ENCODE measurements around the gene CNGA4.

Gene CNGA4

DNA sequence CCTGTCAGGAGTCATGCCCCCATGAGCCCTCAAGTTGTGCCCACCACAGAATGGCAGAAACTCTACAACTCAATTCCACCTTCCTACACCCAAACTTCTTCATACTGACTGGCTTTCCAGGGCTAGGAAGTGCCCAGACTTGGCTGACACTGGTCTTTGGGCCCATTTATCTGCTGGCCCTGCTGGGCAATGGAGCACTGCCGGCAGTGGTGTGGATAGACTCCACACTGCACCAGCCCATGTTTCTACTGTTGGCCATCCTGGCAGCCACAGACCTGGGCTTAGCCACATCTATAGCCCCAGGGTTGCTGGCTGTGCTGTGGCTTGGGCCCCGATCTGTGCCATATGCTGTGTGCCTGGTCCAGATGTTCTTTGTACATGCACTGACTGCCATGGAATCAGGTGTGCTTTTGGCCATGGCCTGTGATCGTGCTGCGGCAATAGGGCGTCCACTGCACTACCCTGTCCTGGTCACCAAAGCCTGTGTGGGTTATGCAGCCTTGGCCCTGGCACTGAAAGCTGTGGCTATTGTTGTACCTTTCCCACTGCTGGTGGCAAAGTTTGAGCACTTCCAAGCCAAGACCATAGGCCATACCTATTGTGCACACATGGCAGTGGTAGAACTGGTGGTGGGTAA is 39.6 kb upstream of the CNGA4 start, which contains the start of gene OR52W1:
TSS of gene OR52W1 (plus strand) at position 51 of the 637 bp plus-strand sequence. CDS start at position 51, 0 bp downstream.
- no peak within 1 kb of the TSS for H3K4me3 ChIP-seq (ENCODE audit: low read depth, low read length)
- no peak for DNase-seq
- H3K36me3 ChIP-seq (replicated peaks) = no peaks in the 10 kb centered on the region
- TF ChIP-seq, protein P1, sequence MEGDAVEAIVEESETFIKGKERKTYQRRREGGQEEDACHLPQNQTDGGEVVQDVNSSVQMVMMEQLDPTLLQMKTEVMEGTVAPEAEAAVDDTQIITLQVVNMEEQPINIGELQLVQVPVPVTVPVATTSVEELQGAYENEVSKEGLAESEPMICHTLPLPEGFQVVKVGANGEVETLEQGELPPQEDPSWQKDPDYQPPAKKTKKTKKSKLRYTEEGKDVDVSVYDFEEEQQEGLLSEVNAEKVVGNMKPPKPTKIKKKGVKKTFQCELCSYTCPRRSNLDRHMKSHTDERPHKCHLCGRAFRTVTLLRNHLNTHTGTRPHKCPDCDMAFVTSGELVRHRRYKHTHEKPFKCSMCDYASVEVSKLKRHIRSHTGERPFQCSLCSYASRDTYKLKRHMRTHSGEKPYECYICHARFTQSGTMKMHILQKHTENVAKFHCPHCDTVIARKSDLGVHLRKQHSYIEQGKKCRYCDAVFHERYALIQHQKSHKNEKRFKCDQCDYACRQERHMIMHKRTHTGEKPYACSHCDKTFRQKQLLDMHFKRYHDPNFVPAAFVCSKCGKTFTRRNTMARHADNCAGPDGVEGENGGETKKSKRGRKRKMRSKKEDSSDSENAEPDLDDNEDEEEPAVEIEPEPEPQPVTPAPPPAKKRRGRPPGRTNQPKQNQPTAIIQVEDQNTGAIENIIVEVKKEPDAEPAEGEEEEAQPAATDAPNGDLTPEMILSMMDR (IDR thresholded peaks at IDR 0.05; ENCODE audit: low read depth, low read length, missing control alignments) = no peak
- H3K27ac ChIP-seq = no peak within 1 kb of the TSS
- in situ Hi-C loops (cut with HindIII; ENCODE audit: low pct_ligation_motif_present, low sequenced_read_pairs) = no loop called here
- no peaks in the 10 kb centered on the region for H3K27me3 ChIP-seq (replicated peaks)

DNA sequence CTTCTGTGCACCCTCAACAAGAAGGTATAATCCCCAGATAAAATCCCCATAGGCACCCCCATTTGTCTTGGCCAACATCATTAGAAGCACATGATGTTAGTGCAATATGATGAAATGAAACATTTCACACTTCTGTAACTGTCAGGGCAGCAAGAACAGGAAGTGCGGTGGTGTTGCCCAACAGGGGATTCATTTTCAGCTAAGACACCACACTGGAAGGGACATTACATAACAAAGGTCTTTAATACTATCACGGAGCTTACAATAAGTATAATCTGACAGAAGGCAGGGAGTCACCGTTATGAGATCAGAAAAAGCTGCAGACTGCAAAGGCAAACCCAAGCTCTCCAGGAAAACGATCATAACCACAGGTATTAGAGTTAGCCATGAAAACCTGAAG is 37.9 kb upstream of the CNGA4 start:
- Histone ChIP-seq H3K4me3 (ENCODE audit: low read depth, low read length) (no peak overlapping the region), H3K36me3 (replicated peaks) (peaks cover 3% of the 10 kb centered on the region), H3K27me3 (replicated peaks) (no peaks in the 10 kb centered on the region), H3K27ac (no peak overlapping the region)
- in situ Hi-C loops (cut with HindIII; ENCODE audit: low pct_ligation_motif_present, low sequenced_read_pairs) = no loop called here
- DNase-seq = no peak
- TF ChIP-seq, protein P1 (IDR thresholded peaks at IDR 0.05; ENCODE audit: low read depth, low read length, missing control alignments) = no peak

DNA sequence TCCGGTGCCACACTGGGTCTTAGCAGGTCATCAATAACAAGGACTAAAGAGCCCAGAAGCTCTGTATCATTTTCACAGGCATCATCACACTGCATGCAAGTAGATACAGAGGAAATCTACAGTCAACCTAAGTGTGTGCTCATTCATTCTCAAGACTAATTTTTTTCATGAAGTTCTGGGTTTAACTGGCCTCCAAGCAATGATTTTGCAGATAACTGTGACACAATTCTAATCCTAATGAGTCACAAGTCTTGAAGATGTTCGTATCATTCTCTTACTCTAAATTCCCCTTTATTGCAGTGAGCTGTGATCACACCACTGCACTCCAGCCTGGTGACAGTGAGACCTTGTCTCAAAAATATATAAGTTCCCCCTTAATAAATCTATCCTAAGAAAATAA is 37.4 kb upstream of the CNGA4 start:
- TF ChIP-seq, protein P1 (IDR thresholded peaks at IDR 0.05; ENCODE audit: low read depth, low read length, missing control alignments) = no peak
- DNase-seq = no peak
- in situ Hi-C loops (cut with HindIII; ENCODE audit: low pct_ligation_motif_present, low sequenced_read_pairs) = no loop called here
- Histone ChIP-seq H3K4me3 (ENCODE audit: low read depth, low read length) (no peak overlapping the region), H3K27me3 (replicated peaks) (no peaks in the 10 kb centered on the region), H3K36me3 (replicated peaks) (peaks cover 3% of the 10 kb centered on the region), H3K27ac (no peak overlapping the region)

DNA sequence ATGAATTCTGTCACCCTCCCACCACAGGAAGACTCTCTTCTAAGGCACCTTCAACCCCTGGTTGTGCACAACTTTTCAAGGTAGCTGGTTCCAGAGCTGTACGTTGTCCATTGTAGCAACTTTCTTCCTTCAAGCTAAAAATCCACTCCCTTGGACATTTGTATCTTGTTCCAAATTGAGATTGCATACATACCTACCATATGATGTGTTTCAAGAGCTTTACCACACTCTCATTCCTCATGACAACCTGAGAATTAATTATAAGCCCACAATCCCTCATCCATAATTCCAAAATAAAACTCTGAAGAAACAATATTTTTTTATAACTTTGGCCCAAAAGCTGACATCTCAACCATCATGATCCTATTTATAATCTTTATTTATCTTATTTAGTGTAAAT is 36.8 kb upstream of the CNGA4 start:
- DNase-seq = no peak
- H3K27ac ChIP-seq = no peak overlapping the region
- peaks cover 3% of the 10 kb centered on the region for H3K36me3 ChIP-seq (replicated peaks)
- H3K27me3 ChIP-seq (replicated peaks) = no peaks in the 10 kb centered on the region
- in situ Hi-C loops (cut with HindIII; ENCODE audit: low pct_ligation_motif_present, low sequenced_read_pairs) = no loop called here
- TF ChIP-seq, protein P1 (IDR thresholded peaks at IDR 0.05; ENCODE audit: low read depth, low read length, missing control alignments) = no peak
- no peak overlapping the region for H3K4me3 ChIP-seq (ENCODE audit: low read depth, low read length)

DNA sequence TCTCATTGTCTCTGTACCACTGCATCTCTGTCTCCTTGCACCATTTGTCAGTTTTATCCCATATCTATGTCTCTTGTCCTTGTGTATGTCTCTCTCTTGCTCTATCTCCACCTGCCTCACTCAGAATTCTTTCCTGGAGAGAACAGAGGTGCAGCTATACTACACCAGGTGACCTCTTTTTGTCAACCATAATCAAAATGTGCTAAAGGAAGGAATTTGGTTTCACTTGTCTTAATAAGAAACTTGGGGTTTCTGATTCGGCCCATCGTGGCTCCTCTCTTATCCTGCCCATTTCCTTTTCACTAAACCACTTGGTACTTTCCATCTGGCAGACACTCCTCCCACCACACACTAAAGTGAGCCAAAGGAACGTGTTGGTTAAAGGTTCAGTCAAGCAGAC is 35.6 kb upstream of the CNGA4 start:
- DNase-seq = no peak

More for the DNA sequence above, 35.6 kb upstream of the CNGA4 start:
- in situ Hi-C loops (cut with HindIII; ENCODE audit: low pct_ligation_motif_present, low sequenced_read_pairs) = no loop called here
- Histone ChIP-seq H3K27ac (no peak overlapping the region), H3K36me3 (replicated peaks) (peaks cover 3% of the 10 kb centered on the region), H3K27me3 (replicated peaks) (no peaks in the 10 kb centered on the region), H3K4me3 (ENCODE audit: low read depth, low read length) (no peak overlapping the region)
- TF ChIP-seq, protein P1 (IDR thresholded peaks at IDR 0.05; ENCODE audit: low read depth, low read length, missing control alignments) = no peak

Measured in brain microvascular endothelial cell (primary cell).